H1 (cell line): ENCODE measurements around the gene MCF2L. TPM values are rescaled to one million over a fixed set of nuclear protein-coding genes. Genes with fewer than 3 reads are reported as not detected.

Experiments used
- CTCF ChIA-PET: fragments of 300-600 bp; sonication (Branson Sonifier 250); formaldehyde crosslinking; loops from one replicate; lab custom pipeline; 2021; ENCODE audit not compliant: partially characterized antibody; lab: Charles Lee
- POLR2A ChIA-PET: fragments of 300-600 bp; sonication (Branson Sonifier 250); formaldehyde crosslinking; loops from one replicate; lab custom pipeline; 2021; ENCODE audit warnings: inconsistent platforms; ENCODE audit not compliant: partially characterized antibody; lab: Charles Lee
- DNase-seq, 2 experiments: peaks; one replicate each; pipeline versions ENCODE4 v3.0.0 to v3.0.0-alpha.2; 2010 to 2022; ENCODE audit warnings: low spot score in 2 of 2, low read depth in 1 of 2, mixed read lengths in 1 of 2
- FAIRE-seq: peaks from 2 replicates; lab custom pipeline; 2011; peaks lifted over from hg19 to GRCh38; lab: Jason Lieb, UNC
- H2AFZ ChIP-seq: 2 replicates; pipeline ENCODE4 v1.8.1; 2012; ENCODE audit warnings: low read length, inconsistent platforms
- H2AK5ac ChIP-seq: 2 replicates; pipeline ENCODE4 v1.6.1; 2013; ENCODE audit warnings: low read depth, low read length
- H2BK120ac ChIP-seq: replicated peaks from 2 replicates; pipeline ENCODE3; 2013; ENCODE audit warnings: low read depth, low read length, inconsistent platforms
- H2BK12ac ChIP-seq: 2 replicates; pipeline ENCODE4 v1.6.1; 2013; ENCODE audit warnings: low read depth, low read length
- H2BK15ac ChIP-seq: 2 replicates; pipeline ENCODE4 v1.6.1; 2013; ENCODE audit warnings: low read length
- H2BK20ac ChIP-seq: 2 replicates; pipeline ENCODE4 v1.6.1; 2013; ENCODE audit warnings: low read length
- H2BK5ac ChIP-seq: 2 replicates; pipeline ENCODE4 v1.6.1; 2013; ENCODE audit warnings: low read depth, low read length
- H3K14ac ChIP-seq: 2 replicates; pipeline ENCODE4 v1.6.1; 2013; ENCODE audit warnings: inconsistent platforms; ENCODE audit not compliant: insufficient read length
- H3K18ac ChIP-seq: 2 replicates; pipeline ENCODE4 v1.6.1; 2013; ENCODE audit warnings: low read length; ENCODE audit errors: extremely low read depth
- H3K23ac ChIP-seq: 2 replicates; pipeline ENCODE4 v1.6.1; 2013; ENCODE audit warnings: inconsistent platforms; ENCODE audit not compliant: insufficient read length
- H3K23me2 ChIP-seq: 2 replicates; pipeline ENCODE4 v1.6.1; 2013; ENCODE audit warnings: low read depth, low read length
- H3K27ac ChIP-seq: 2 replicates; pipeline ENCODE4 v1.6.1; 2011; ENCODE audit warnings: low read depth, low read length, inconsistent platforms
- H3K27me3 ChIP-seq, 4 experiments: replicated peaks in 1 of 4; 1 replicate in 1 of 4; 2 replicates in 3 of 4; pipeline versions ENCODE4 v1.6.1 to v1.8.1; 2011 to 2013; ENCODE audit warnings: low read length in 3 of 4, mild to moderate bottlenecking in 3 of 4, inconsistent platforms in 2 of 4, mixed read lengths in 2 of 4, moderate library complexity in 1 of 4; ENCODE audit not compliant: control insufficient read depth in 3 of 4, insufficient read depth in 3 of 4; ENCODE audit errors: extremely low read depth in 1 of 4
- H3K36me3 ChIP-seq, 4 experiments: 2 replicates each; pipeline versions ENCODE4 v1.6.1 to v1.8.1; 2011 to 2013; ENCODE audit warnings: mild to moderate bottlenecking in 4 of 4, low read length in 3 of 4, moderate library complexity in 2 of 4, control low read depth in 1 of 4, inconsistent platforms in 1 of 4; ENCODE audit not compliant: insufficient read depth in 4 of 4, control insufficient read depth in 2 of 4
- H3K4ac ChIP-seq: replicated peaks from 2 replicates; pipeline ENCODE3; 2013; ENCODE audit warnings: low read length, low read depth, mixed read lengths, inconsistent platforms; ENCODE audit not compliant: insufficient read length
- H3K4me1 ChIP-seq, 4 experiments: replicated peaks in 1 of 4; 1 replicate in 1 of 4; 2 replicates in 3 of 4; pipeline versions ENCODE4 v1.6.1 to v1.8.1; 2011 to 2013; ENCODE audit warnings: low read length in 3 of 4, inconsistent platforms in 2 of 4, mixed read lengths in 1 of 4; ENCODE audit not compliant: insufficient read depth in 4 of 4, control insufficient read depth in 3 of 4
- H3K4me2 ChIP-seq, 2 experiments: 2 replicates each; pipeline versions ENCODE4 v1.6.1 to v1.8.1; 2011 to 2013; ENCODE audit warnings: low read depth in 2 of 2, low read length in 2 of 2, control low read depth in 1 of 2, inconsistent platforms in 1 of 2, mild to moderate bottlenecking in 1 of 2; ENCODE audit not compliant: insufficient read depth in 1 of 2
- H3K4me3 ChIP-seq, 4 experiments: fragments of 200-600, 300-600 bp in 1 of 4; sonication (generic), shearing (Covaris generic), sonication (Bioruptor Twin) in 1 of 4; 2 replicates each; pipeline versions ENCODE4 v1.5.1 to v1.8.1; 2011 to 2016; ENCODE audit warnings: low read length in 4 of 4, low read depth in 3 of 4, control low read depth in 2 of 4, inconsistent platforms in 2 of 4, mild to moderate bottlenecking in 2 of 4, mixed read lengths in 1 of 4, moderate library complexity in 1 of 4; ENCODE audit not compliant: insufficient read depth in 2 of 4; ENCODE audit errors: extremely low read depth in 1 of 4
- H3K56ac ChIP-seq: replicated peaks from 2 replicates; pipeline ENCODE3; 2013; ENCODE audit warnings: low read depth, mild to moderate bottlenecking, mixed read lengths, low read length, inconsistent platforms; ENCODE audit not compliant: insufficient read length
- H3K79me1 ChIP-seq: 2 replicates; pipeline ENCODE4 v1.6.1; 2013; ENCODE audit warnings: low read depth, low read length, control low read depth
- H3K79me2 ChIP-seq, 2 experiments: 2 replicates each; pipeline versions ENCODE4 v1.6.1 to v1.8.1; 2012 to 2013; ENCODE audit warnings: low read length in 2 of 2, mild to moderate bottlenecking in 2 of 2, inconsistent platforms in 1 of 2; ENCODE audit not compliant: insufficient read depth in 2 of 2, control insufficient read depth in 1 of 2
- H3K9ac ChIP-seq, 4 experiments: replicated peaks in 1 of 4; 1 replicate in 1 of 4; 2 replicates in 3 of 4; pipeline versions ENCODE4 v1.6.1 to v1.8.1; 2011 to 2013; ENCODE audit warnings: low read depth in 3 of 4, low read length in 3 of 4, control low read depth in 2 of 4, mild to moderate bottlenecking in 2 of 4, moderate library complexity in 2 of 4, inconsistent platforms in 1 of 4; ENCODE audit errors: extremely low read depth in 1 of 4
- H3K9me3 ChIP-seq, 2 experiments: 2 replicates each; pipeline versions ENCODE4 v1.6.1 to v1.8.1; 2012 to 2013; ENCODE audit warnings: mild to moderate bottlenecking in 2 of 2, moderate library complexity in 2 of 2, control low read depth in 1 of 2, inconsistent platforms in 1 of 2, low read depth in 1 of 2, low read length in 1 of 2, mixed read lengths in 1 of 2; ENCODE audit not compliant: insufficient read depth in 2 of 2
- H4K20me1 ChIP-seq, 2 experiments: replicated peaks in 1 of 2; 2 replicates each; pipeline versions ENCODE3 to v1.8.1; 2011 to 2013; ENCODE audit warnings: inconsistent platforms in 2 of 2, low read length in 2 of 2, mild to moderate bottlenecking in 1 of 2; ENCODE audit not compliant: insufficient read depth in 2 of 2, control insufficient read depth in 1 of 2
- H4K5ac ChIP-seq: 2 replicates; pipeline ENCODE4 v1.6.1; 2013; ENCODE audit warnings: low read length, low read depth, mixed read lengths, inconsistent platforms; ENCODE audit not compliant: insufficient read length
- H4K8ac ChIP-seq: 2 replicates; pipeline ENCODE4 v1.8.0; 2013; ENCODE audit warnings: mild to moderate bottlenecking, moderate library complexity, low read length, inconsistent platforms; ENCODE audit not compliant: insufficient read depth; ENCODE audit errors: extremely low read depth
- H4K91ac ChIP-seq: replicated peaks from 2 replicates; pipeline ENCODE3; 2013; ENCODE audit warnings: low read length, mixed read lengths, inconsistent platforms; ENCODE audit not compliant: insufficient read length
- CHD2 ChIP-seq: IDR thresholded peaks from 2 replicates; pipeline ENCODE4 v1.6.1; 2012; ENCODE audit warnings: low read length, improper control_type of control experiment
- CTBP2 ChIP-seq: IDR thresholded peaks from 2 replicates; pipeline ENCODE4 v1.7.0; 2011; ENCODE audit warnings: borderline replicate concordance, mild to moderate bottlenecking, moderate library complexity, mixed read lengths, low read length; ENCODE audit not compliant: insufficient read depth, insufficient read length
- JUND ChIP-seq: IDR thresholded peaks from 2 replicates; pipeline ENCODE4 v1.6.1; 2011; ENCODE audit warnings: mild to moderate bottlenecking, improper control_type of control experiment, low read length
- RAD21 ChIP-seq, 2 experiments: IDR thresholded peaks in 1 of 2; conservative IDR thresholded peaks in 1 of 2; 2 replicates each; pipeline ENCODE4 v1.6.1; 2011; ENCODE audit warnings: low read depth in 2 of 2, low read length in 2 of 2, improper control_type of control experiment in 1 of 2, inconsistent platforms in 1 of 2, mild to moderate bottlenecking in 1 of 2, moderate library complexity in 1 of 2
- SAP30 ChIP-seq: fragments of 300-600 bp; sonication (generic); IDR thresholded peaks from 2 replicates; pipeline ENCODE4 v1.7.1; 2012; ENCODE audit warnings: low read length, moderate library complexity, mild to moderate bottlenecking, inconsistent platforms; ENCODE audit not compliant: insufficient read depth, insufficient replicate concordance
- WGBS, 2 experiments: shearing (Covaris generic) in 1 of 2; methylation state at CpG; one replicate each; pipeline versions ENCODE4 v1.1.6 to v1.1.7; 2013 to 2015; ENCODE audit warnings: low lambda C conversion rate in 2 of 2, mixed read lengths in 2 of 2, inconsistent platforms in 1 of 2, low coverage in 1 of 2, missing lambda C conversion rate in 1 of 2; ENCODE audit not compliant: insufficient replicate concordance in 2 of 2, insufficient coverage in 1 of 2, insufficient read length in 1 of 2; ENCODE audit errors: extremely low coverage in 1 of 2, missing lambda C conversion rate in 1 of 2; 5-methylcytosine and 5-hydroxymethylcytosine counted together
- polyA plus RNA-seq, 7 experiments: library from polyadenylated mRNA; depleted of rRNA in 3 of 7; stranded (reverse) in 5 of 7; unstranded in 2 of 7; fragments of >200 nt in 5 of 7; fragments of 200-250 nt in 2 of 7; gene quantifications; 1 replicate in 5 of 7; 2 replicates in 1 of 7; 4 replicates in 1 of 7; pipeline versions ENCODE4 v1.2.1 to v1.2.3, GENCODE V29; 2011 to 2013; ENCODE audit warnings: missing spikeins in 2 of 7, mixed read lengths in 2 of 7
- total RNA-seq: library from RNA; stranded (reverse); fragmentation: NEBNext Ultra II Directional; extraction: Animal tissue kit (Norgen Biotek cat#: 25700); gene quantifications from 2 replicates; pipeline ENCODE4 v1.2.1, GENCODE V29; 2021

The MCF2L gene
- total and polyA plus RNA-seq, 2 of the 8 experiments (the other 6 are each of a cell fraction or from before 2014, with no cell fraction given) = 10.1 to 24.4 TPM

- Histone ChIP-seq H3K23me2 (no peaks in the 10 kb centered on the region), H2BK12ac (no peak overlapping the region), H4K91ac (no peak overlapping the region), H2BK120ac (no peak overlapping the region), H4K20me1 (no peaks in the 10 kb centered on the region), H4K5ac (no peak overlapping the region), H3K4me1 (peaks cover 0 to 3% (median under 1%) of the 10 kb centered on the region in 4 experiments; a peak in 5 of 7 replicates), H3K9ac (no peak overlapping the region), H3K79me2 (no peaks in the 10 kb centered on the region), H4K8ac (no peak overlapping the region), H3K18ac (no peak overlapping the region), H2BK20ac (no peak overlapping the region), H3K4me3 (no peak overlapping the region), H3K56ac (no peak overlapping the region), H3K79me1 (no peaks in the 10 kb centered on the region; the same call in 1 of the 2 replicates), H3K4me2 (no peak overlapping the region), H2AFZ (no peak overlapping the region), H3K36me3 (no peaks in the 10 kb centered on the region), H3K4ac (no peak overlapping the region), H2BK15ac (no peak overlapping the region), H2AK5ac (no peak overlapping the region), H3K27me3 (no peaks in the 10 kb centered on the region), H3K9me3 (peaks cover 6 to 20% of the 10 kb centered on the region in 2 experiments), H3K27ac (no peak overlapping the region), H2BK5ac (no peak overlapping the region), H3K14ac (no peak overlapping the region), H3K23ac (no peak overlapping the region)
- POLR2A ChIA-PET = no interaction called here
- FAIRE-seq (no peak), DNase-seq (no peak)
- 91% methylated on average over 14 of the region's 20 CpGs; no CpG with 5 or more reads in 1 of the 2 experiments for WGBS, 2 experiments
- CTCF ChIA-PET = interaction anchor here (0.8 to 1.6 kb wide), 2 partner anchors 17 to 43 kb away, joined by 4 to 9 read pairs; partner anchors contain the start of gene MCF2L
- TF ChIP-seq SAP30 = no peak
- no peak for TF ChIP-seq CHD2
- no peak for TF ChIP-seq JUND
- no peak for TF ChIP-seq RAD21 (IDR thresholded peaks at IDR 0.05 in 1 of 2, conservative IDR thresholded peaks at IDR 0.05 in 1 of 2; ENCODE audit: low read depth in 2 of 2, low read length in 2 of 2)
- TF ChIP-seq CTBP2 = no peak
These were observed 17.5 kb downstream of the MCF2L start for GRCh38 chr13:112986470-112986869.
